Renal cortex interstitium (tissue), 11 donors: ENCODE results near the gene SYNGR3. TPM values are rescaled to one million over a fixed set of nuclear protein-coding genes. Genes with fewer than 3 reads are reported as not detected.
"Not testable (repeated sequence)": the region's sequence is repeated elsewhere in the genome, so short reads cannot be mapped to it uniquely, and the experiment has no call there.

ENCODE experiments used
- DNase-seq, 11 donors: peaks; one replicate each; pipeline ENCODE4 v3.0.0-alpha.2; 2013; ENCODE audit warnings: low read depth in 9 of 11, low spot score in 4 of 11; ENCODE audit errors: extremely low read depth in 1 of 11
- polyA plus RNA-seq, 3 donors: library from polyadenylated mRNA; unstranded; fragments of 120-200 nt; gene quantifications; one replicate each; pipeline ENCODE4 v1.2.1, GENCODE V29; 2013; ENCODE audit not compliant: insufficient read length in 3 of 3

The SYNGR3 gene
- polyA plus RNA-seq, 3 donors = 1.6 to 2.6 (median 1.9) TPM

DNA sequence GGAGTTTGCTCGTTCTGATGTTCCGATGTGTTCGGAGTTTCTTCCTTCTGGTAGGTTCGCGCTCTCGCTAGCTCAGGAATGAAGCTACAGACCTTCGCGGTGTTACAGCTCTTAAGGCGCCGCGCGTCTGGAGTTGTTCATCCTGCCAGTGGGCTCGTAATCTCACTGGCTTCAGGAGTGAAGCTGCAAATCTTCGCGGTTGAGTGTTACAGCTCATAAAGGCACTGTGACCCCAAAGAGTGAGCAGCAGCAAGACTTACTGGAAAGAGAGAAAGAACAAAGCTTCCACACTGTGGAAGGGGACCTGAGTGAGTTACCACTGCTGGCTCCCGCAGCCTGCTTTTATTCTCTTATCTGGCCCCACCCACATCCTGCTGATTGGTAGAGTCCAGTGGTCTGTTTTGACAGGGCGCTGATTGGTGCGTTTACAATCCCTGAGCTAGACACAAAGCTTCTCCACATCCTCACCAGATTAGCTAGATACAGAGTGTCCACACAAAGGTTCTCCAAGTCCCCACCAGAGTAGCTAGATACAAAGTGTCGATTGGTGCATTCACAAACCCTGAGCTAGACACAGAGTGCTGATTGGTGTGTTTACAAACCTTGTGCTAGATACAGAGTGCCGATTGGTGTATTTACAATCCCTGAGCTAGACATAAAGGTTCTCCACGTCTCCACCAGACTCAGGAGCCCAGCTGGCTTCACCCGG, 32.2 kb upstream of the SYNGR3 start:
- not testable (repeated sequence) for DNase-seq

DNA sequence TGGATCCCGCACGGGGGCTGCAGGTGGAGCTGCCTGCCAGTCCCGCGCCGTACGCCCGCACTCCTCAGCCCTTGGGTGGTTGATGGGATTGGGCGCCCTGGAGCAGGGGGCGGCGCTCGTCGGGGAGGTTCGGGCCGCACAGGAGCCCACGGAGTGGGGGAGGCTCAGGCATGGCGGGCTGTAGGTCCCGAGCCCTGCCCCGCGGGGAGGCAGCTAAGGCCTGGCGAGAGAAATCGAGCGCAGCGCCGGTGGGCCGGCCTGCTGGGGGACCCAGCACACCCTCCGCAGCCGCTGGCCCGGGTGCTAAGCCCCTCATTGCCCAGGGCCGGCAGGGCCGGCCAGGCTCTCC, 31.7 kb upstream of the SYNGR3 start:
- DNase-seq = not testable (repeated sequence)

DNA sequence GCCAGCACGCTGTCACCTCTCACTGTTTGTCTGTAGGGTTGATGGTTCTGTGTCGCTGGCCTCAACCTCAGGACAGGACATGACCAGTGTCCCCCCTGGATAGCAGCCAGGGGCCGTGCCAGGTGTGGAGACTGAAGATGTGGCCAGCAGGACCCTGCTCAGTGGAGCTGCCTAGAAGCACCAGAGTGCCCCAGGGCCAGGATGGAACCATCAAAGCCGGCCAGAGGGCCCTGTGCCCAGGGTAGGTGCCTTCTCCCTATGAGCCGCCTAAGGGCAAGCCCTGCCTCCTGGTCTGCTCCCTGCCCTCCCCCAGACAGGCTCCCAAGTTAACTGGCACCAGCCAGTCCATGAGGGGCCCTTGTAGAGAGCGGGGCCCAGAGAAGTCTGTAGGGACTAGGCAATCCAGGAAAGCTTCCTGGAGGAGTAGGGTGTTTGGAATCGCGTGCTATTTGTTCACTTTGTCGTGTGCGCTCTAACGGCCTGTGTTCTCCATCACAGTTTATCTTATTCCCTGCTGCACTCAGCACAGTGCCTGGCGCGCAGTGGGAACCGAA, 31.0 kb upstream of the SYNGR3 start:
- DNase-seq = no peak

DNA sequence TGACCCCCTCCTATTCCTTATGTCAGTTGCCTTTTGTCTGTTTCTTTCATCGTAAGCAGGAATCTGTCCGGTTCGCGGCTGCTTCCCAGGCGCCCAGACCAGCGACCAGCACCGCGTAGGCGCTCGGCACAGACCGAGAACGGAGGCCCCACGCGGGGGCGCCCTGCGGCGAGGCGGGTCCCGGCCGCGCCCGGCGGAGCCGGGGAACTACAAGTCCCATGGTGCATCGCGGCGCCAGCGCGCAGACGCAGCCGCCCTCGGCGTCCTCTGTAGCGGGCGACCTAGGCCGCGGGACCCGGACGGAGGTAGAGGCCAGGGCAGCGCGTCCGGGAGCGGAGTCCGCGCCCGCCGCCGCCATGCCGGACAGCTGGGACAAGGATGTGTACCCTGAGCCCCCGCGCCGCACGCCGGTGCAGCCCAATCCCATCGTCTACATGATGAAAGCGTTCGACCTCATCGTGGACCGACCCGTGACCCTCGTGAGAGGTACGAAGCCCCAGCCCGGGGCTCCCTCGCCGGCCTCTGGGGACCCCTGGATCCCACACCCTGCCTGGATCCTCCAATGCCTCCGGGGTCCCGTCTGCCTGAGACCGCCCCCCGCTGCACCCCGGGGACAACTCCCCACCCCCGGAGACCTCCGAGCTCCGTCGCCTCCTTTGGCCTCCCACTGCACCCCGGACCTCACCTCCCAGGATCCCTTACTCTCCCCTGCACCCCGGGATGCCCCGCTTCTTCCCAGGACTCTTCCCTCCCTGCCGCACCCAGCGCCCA, 30.3 kb upstream of the SYNGR3 start, which contains the start of gene NDUFB10:
NDUFB10 (plus strand) TSS at position 270 of the 771 bp plus-strand sequence; CDS start at position 357, 87 bp downstream.
- DNase-seq = peak in 10 of 11 donors; percentile 70 to 86 (median 80)

DNA sequence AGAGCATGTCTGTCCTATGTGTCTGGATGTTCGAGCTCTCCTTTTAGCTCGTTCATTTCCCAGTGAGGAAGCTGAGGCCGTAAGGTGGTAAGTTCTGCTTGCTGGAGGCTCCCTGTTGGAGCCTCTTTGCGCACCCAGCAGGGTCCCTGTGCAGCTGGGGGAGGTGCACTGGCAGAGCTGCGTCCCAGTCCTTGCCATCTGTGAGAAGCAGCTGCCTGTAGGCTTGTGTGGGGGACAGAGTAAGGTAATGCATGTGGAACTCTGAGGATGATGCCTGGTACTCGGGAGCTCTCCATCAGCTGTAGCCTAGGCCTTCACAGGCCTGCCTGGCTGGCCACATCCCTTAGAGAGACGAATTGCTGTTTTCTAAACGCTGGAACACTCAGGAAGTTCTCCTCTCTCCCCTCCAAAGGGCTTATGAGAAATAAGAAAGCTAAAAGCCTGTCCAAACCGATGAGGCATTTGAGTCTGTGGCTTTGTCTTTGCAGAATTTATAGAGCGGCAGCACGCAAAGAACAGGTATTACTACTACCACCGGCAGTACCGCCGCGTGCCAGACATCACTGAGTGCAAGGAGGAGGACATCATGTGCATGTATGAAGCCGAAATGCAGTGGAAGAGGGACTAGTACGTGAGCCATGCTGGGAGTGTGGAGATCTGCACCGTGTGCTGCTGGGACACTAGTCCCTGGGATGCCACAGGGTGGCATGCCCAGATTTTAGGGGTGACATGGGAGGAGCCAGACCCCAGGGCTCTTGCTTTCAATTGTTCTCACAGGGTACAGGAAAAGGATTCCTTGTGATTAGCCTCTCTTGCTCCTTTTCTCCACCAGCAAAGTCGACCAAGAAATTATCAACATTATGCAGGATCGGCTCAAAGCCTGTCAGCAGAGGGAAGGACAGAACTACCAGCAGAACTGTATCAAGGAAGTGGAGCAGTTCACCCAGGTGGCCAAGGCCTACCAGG, 28.8 kb upstream of the SYNGR3 start:
- no peak for DNase-seq

DNA sequence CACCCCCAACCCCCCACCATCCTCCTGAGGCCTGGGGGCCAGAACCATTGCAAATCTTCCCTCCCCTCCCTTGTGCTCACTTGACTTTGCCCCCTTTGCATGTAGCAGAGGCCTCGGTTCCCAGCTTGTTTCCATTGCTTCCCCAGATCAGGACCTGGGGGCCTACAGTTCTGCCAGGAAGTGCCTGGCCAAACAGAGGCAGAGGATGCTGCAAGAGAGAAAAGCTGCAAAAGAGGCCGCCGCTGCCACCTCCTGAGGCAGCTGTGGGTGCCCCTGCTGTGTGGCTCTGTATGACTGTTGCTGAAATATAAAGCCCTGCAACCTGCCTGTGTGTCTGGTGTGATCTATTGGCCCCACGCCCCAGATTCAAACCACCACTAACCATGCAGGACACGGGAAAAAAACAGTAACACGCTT, 28.1 kb upstream of the SYNGR3 start:
- no peak for DNase-seq

DNA sequence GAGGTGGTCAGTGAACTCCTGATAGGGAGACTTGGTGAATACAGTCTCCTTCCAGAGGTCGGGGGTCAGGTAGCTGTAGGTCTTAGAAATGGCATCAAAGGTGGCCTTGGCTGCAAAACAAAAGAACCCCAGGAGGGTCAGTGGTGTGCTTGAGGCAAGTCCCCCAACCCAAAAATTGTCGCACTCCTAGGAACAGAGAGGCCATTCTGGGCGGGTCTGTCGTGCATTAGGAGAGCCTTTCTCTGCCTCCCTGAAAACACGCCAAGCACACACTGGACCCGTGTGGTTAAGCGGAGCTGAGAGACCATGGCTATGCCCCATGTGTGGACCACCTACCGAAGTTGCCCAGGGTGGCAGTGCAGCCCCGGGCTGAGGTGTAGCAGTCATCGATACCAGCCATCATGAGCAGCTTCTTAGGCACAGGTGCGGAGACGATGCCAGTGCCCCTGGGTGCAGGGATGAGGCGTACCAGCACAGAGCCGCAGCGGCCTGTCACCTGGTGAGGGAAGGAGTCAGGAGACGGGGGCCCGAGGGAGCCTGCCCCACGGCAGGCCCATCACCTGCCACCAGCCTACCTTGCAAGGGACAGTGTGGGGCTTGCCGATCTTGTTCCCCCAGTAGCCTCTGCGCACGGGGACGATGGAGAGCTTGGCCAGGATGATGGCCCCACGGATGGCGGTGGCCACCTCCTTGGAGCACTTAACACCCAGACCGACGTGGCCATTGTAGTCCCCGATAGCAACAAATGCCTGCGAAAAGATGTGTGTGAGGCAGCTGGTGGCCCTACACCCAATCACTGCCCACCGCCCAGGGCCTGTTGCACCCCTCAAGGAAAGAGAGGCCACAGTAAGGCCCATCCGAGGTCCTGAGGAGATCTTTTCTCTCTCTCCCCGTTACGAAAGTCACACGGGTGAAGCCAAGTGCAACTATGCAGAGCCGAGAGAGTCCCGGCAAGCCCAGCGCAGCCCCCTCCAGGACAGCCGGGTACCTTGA, 27.3 kb upstream of the SYNGR3 start:
- not testable (repeated sequence) for DNase-seq

DNA sequence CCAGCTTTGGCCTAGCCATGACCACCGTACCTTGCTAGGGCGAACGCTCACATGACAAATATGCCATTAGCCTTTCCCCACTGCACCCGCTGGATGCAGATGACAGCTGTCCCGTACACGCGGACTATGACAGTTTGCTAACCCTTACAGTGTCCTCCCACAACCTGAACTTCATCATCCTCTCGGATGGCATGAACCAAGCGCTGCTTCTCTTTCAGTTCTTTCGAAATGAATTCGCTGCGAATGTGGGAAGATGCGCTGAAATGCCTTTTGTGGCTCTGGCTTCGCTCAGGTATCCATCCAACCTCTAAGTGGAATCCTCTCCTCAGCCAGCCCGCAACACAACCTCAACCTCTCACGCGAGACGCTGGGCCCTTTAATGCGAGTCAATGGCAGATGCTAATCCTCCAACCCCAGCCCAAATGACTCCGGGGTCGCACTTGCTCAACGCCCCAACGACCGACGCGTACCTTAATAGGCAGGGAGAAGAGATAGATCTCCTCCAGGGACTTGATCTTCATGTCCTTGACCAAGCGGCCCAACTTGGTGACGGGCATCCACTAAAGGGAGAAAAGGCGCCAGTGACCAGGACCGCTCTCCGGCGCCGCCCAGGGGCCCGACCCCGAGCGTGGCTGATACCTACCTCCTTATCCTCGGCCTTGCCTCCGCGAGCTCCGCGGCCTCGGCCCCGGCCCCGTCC, 25.8 kb upstream of the SYNGR3 start:
- DNase-seq = no peak

DNA sequence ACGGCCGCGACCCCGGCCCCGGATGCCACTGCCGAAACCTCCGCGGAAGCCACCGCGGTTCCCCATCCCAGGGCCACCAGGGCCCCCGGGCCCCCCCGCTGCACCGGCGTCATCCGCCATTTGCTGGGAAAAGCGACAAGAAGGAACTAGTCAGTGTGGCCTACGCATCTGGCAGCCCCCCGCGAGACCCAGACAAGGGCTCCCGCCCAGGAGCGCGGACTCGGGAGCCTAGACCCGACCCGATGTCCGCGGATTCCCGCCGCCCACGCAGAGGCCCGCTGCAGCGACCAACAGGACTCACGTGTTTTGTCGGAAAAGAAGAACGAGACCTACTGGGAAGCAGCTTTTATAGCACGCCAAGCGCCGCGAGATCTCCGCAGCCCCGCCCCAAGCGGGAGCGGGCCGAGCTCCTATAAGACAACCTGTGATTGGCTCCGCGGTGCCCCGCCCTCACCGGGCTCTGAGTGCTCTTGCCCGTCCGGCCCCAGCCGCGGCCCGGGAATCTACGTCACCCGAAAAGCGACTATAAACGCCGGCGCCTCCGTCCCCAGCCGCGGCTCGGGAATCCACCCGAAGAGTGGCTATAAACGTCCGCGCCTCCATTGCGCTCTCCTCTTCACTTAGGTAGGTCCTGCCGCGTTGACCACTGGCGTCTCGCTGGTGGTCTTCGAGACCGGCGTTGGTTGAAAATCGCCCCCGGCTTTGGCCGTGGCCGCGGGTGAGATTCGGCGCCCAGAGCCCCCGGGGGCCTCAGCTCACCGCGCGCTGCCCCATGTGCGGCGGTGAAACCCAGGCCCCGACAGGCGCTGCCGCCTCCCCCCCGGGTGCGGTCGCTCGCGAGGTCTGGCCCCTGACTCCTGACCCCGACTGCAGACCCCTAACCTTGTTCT, 25.0 kb upstream of the SYNGR3 start, which contains the start of gene RPS2:
RPS2 (minus strand) TSS at position 321 of the 890 bp plus-strand sequence; CDS start at position 120, 201 bp downstream.
- peak; percentile 94 to 99 (median 98) for DNase-seq

DNA sequence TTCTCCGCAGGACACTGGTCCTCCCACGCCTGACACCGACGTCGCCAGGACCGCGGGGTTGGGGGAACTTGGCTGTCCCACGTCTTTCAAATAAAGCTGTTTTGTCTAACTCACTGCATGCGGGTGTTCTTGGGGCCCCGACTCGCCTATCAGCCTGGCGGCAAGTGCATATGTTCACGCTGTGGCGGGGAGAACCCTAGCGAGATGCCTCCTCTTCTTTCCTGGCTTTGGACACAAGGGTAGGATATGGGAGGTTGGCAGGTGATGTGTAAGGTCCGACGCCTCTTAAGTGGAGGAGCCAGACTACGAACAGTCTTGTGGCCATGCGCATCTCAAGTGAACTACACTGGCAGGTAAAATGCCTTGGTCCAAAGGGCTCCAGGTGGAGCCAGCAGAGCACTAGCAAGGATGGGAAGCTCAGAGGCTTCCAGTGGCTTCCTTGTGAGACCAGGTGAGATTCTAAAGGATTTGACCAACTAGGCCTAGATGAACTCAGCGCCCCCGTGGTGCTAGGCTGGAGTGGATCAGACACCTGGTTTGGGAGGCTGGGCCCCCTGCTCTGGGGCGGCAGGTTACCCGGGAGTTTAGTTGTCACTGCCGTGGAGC, 24.3 kb upstream of the SYNGR3 start:
- DNase-seq = no peak

DNA sequence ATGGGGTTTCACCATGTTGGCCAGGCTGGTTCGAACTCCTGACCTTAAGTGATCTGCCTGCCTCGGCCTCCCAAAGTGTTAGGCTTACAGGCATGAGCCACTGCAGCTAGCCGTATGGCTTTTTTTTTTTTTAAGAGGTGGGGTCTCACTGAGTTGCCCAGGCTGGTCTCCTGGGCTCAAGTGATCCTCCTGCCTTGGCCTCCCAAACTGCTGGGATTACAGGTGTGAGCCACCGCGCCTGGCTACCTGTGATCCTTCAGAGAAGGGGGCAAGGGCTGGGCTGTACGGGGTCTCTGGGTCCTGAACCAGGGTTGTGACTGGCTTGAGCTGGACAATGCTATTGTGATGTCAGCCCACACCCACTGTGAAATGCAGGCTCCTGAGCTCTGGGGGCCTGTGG, 23.3 kb upstream of the SYNGR3 start, which contains the start of gene RNF151:
RNF151 (plus strand) TSS at position 397 of the 400 bp plus-strand sequence. CDS start 26 bp downstream, outside the sequence.
- DNase-seq = no peak

DNA sequence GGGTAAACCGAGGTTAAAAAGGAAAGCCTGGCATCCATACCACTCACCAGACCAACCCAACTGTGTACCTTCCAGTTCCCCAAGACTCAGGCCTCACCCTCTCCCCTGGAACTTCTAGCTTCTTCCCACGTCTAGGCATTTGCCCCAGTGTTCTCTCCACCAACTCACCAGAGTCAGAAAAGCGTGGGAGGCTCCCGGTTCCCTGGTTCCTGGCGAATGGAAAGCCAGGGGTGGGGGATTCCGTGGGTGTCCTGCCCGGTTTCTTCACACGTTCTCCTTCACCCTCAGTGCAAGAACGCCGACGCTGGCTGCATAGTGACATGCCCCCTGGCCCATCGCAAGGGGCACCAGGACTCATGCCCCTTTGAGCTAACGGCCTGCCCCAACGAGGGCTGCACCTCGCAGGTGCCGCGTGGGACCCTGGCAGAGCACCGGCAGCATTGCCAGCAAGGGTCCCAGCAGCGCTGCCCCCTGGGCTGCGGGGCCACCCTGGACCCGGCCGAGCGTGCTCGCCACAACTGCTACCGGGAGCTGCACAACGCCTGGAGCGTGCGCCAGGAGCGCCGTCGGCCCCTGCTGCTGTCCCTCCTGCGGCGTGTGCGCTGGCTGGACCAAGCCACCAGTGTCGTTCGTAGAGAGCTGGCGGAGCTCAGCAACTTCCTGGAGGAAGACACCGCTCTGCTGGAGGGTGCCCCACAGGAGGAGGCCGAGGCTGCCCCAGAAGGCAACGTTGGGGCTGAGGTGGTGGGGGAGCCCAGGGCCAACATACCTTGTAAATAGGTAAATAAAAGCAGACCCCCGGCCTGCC, 21.4 kb upstream of the SYNGR3 start:
- no peak for DNase-seq

GRCh38 chr16:1971796-1972489, 17.8 kb upstream of the SYNGR3 start, which contains the start of gene TBL3:
Gene TBL3, plus strand, starts transcription at chr16:1972053. Its CDS starts 112 bp downstream, at chr16:1972165.
- peak; percentile 83 to 93 (median 90) for DNase-seq

- DNase-seq = no peak
Observed at GRCh38 chr16:1972490-1972877, 17.3 kb upstream of the SYNGR3 start.
